ENCODE results near the gene EAPP.
A peak's percentile ranks its signal among the peaks of the same experiment; 100 is the strongest.
"Not testable (repeated sequence)": the region's sequence is repeated elsewhere in the genome, so short reads cannot be mapped to it uniquely, and the experiment has no call there.

The EAPP gene

DNA sequence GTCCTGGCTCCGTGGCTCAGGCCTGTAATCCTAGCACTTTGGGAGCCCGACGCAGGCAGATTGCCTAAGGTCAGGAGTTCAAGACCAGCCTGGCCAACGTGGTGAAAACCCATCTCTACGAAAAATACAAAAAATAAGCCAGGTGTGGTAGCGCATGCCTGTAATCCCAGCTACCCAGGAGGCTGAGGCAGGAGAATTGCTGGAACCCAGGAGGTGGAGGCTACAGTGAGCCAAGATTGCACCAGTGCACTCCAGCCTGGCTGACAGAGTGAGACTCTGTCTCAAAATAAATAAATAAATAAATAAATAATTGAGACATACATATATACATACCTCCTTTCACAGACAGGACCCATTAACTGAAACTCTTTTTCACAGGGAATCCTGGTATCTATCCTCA, 1.4 kb downstream of the EAPP start:
- not testable (repeated sequence) for DNase-seq (ENCODE audit: low spot score)

- DNase-seq (ENCODE audit: low spot score) = no peak
Observed at GRCh38 chr14:34537677-34538009, 1.9 kb downstream of the EAPP start.

GRCh38 chr14:34536951-34537676, 2.4 kb downstream of the EAPP start:
- peak; percentile 21 for DNase-seq (ENCODE audit: low spot score)

GRCh38 chr14:34527591-34527990, 11.9 kb downstream of the EAPP start:
- no peak for DNase-seq (ENCODE audit: low spot score)

GRCh38 chr14:34524216-34524615, 15.3 kb downstream of the EAPP start:
- not testable (repeated sequence) for DNase-seq (ENCODE audit: low spot score)

DNA sequence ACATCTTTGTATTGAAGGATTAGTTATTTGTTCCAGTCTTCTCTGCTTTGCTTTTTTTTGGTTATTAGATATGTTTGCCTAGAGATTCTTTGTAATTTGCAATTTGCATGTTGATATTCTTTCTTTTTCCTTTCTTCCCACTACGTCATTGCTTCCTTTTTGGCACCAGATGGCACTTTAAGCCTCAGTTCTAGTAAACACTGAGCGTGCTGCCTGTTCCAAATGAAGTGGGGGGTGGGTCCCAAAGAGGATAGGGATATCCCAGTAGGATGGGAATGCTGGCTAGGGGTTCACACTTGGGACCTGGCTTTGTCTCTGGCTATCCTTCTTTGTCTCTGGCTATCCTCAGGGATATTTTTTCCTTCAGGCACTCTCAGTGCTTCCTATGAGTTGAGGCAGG, 17.0 kb downstream of the EAPP start:
- DNase-seq (ENCODE audit: low spot score) = no peak

- DNase-seq (ENCODE audit: low spot score) = not testable (repeated sequence)
Observed at GRCh38 chr14:34521071-34521470, 18.4 kb downstream of the EAPP start.

GRCh38 chr14:34520304-34520970, 19.1 kb downstream of the EAPP start:
- not testable (repeated sequence) for DNase-seq (ENCODE audit: low spot score)

- DNase-seq (ENCODE audit: low spot score) = no peak
Observed at GRCh38 chr14:34507884-34508283, 31.6 kb downstream of the EAPP start.

DNA sequence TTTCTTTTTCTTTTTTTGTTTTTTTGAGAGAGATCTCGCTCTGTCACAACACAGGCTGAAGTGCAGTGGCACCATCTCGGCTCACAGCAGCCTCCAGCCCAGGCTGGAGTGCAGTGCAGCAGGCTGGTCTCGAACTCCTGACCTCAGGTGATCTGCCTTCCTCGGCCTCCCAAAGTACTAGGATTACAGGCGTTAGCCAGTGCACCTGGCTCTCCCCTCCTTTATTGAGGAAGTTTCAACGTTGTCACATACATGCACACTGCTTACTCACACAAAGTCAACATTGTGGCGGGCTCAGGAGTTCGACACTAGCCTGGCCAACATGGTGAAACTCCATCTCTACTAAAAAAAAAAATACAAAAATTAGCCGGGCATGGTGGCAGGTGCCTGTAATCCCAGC, 32.0 kb downstream of the EAPP start:
- DNase-seq (ENCODE audit: low spot score) = no peak

GRCh38 chr14:34505124-34505491, 34.4 kb downstream of the EAPP start:
- DNase-seq (ENCODE audit: low spot score) = not testable (repeated sequence)

- DNase-seq (ENCODE audit: low spot score) = not testable (repeated sequence)
Observed at GRCh38 chr14:34504027-34504426, 35.5 kb downstream of the EAPP start.

DNA sequence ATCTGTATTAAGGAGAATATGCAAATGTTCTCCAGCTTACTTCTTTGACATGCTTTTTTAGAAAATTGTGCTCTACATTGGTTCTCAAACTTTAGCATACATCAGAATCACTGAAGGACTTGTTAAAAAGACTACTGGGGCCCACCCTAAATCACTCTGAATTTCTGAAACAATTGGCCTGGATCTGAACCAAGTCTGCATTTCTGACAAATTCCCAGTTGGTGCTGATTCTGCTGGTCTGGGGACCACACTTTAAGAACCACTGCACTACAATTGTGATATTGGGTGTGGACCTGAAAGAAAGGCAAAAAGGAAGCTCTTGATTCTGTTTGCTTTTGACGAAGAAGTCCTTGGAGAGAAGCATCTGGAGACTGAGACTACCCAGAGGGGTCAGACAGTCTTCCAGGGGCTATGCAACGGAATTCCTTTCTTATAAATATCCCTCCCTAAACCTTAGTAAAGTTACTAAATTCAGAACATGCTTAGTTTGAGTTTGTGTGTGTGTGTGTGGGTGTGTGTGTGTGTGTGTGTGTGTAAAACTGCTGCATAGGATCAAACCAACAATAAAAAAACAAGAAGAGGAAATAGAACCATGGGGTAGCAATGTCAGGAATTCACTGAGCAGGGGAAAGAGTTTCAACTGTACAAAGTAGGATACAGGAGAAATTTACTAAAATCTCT, 36.8 kb downstream of the EAPP start:
- DNase-seq (ENCODE audit: low spot score) = no peak

DNA sequence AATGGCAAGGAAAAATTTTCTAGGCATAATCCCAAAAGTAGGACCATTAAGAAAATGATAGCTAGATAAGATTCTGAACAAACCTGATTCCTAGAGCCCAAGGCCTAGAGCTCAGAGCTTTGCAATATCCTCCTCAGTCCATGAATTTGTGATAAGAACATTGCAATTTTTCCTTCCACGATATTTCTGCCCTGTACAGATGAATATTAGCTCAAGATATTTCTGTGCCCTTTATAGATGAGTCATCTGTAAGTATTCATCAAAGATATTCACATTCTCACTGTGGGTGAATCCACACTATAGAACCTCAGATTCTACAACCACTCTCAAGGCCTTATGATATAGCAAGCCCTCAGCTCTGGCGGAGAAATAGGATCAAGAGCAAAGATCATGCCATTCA, 37.5 kb downstream of the EAPP start:
- DNase-seq (ENCODE audit: low spot score) = no peak

GRCh38 chr14:34501004-34501580, 38.4 kb downstream of the EAPP start:
- no peak for DNase-seq (ENCODE audit: low spot score)

DNA sequence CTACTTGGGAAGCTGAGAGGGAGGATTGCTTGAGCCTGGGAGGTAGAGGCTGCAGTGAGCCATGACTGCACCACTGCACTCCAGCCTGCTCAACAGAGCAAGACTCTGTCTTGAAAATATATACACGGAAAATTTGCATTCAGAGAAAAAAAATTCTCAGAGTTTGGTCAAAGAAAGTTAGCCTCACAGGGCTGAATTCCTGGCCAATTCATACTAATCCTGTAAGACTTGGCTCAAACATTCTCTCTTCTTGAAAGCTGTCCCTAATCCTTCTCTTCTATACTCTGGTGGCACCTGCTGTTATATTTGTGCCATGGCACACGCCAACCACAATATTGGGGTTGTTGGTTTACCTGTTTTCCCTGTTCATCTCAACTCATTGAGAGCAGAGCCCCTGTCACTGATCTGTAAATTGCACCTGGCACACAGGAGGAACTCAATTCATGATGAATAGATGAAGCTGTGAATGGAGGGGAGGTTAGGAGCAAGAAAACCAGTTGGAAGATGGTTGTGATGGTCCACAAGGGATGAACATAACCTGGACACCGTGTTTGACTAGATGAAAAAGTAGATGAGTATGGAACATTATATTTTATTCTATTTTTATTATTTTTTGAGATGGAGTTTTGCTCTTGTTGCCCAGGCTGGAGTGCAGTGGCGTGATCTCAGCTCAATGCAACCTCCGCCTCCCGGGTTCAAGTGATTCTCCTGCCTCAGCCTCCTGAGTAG, 40.7 kb downstream of the EAPP start:
- DNase-seq (ENCODE audit: low spot score) = no peak

DNA sequence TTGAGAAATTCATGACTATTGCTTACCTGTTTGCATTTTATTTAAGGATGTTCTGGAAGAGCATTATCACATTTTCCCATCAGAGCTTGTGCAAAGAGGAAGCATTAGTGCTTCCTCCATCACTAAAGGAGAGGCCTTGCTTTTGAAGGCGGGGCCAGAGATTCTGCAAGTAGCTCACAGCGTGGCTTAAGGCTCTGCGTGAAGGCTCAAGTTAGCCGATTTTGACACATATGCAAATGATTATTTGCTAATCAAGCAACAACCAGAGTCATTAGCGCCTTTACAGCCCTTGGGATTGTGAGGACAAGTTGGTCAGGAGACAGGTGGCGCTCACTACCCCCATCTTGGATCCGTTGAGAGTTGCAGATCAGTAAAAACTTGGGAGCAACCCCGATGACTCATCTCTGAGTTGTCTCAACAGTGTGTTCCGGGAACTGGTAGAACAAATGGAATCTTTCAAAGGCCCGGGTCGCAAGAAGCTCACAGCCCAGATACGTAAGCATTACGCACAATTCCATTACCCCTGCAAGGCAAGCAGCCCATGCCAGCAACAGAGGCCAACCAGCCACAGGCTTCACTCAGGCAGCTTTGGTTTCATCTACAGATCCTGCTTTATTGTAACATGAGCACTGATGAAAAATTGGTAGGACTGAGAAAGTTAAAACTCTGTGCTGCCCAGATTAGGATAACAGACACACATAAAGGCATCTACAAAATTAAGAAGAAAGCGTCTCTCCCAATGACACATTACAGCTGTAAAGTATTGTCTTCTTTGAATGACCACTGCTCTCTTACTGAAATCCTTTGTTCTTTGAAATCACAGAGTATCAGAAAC, 42.6 kb downstream of the EAPP start:
- peak; percentile 93 for DNase-seq (ENCODE audit: low spot score)

- DNase-seq (ENCODE audit: low spot score) = no peak
Observed at GRCh38 chr14:34496007-34496678, 43.4 kb downstream of the EAPP start.

DNA sequence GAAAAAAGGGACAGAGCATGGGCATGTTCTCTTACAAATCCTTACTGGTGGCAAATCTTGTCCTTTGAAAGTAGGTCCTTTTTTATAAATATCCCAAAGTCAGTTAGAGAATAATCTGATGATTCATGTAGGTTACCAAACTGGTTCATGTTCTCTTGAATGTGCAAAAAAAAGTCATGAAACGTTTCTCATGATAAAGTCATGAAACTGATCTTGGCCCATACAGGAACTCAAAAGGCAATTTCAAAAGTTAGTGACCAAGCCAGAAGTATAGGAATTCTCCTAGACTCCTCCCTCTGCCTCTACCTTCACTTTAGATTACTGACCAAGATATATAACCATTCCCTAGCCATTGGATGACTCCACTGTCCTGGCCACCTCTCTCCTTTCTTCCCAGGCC, 50.2 kb downstream of the EAPP start:
- no peak for DNase-seq (ENCODE audit: low spot score)

DNA sequence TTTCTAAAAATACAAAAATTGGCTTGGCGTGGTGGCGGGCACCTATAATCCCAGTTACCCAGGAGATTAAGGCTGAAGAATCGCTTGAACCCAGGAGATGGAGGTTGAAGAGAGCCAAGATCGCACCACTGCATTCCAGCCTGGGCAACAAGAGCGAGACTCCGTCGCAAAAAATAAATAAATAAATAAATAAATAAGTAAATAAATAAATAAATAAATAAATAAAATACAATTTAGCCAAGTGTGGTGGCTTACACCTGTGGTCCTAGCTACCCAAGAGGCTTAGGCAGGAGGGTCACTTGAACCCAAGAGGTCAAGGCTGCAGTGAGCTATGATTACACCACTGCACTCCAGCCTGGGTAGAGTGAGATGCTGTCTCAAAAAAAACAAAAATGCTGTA, 51.0 kb downstream of the EAPP start:
- no peak for DNase-seq (ENCODE audit: low spot score)

DNA sequence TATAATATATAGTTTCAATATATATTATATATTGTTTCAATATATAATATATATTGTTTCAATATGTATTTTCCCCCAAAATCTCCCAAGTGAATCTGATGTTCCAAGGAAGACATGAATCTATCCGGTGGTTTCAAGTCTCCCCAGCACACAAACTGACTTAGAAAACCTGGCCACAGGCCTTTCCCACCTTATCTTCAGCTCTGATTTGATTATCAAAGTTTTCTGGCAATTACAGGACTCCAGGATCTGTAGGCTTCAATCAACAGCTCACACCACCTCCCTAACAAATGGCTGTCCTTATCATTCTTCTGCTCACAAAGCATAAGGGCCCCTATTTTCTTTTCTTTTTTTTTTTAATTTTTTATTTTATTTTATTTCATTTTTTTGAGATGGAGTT, 54.8 kb downstream of the EAPP start:
- DNase-seq (ENCODE audit: low spot score) = no peak
